HG03280 (cell line): Measurements from ENCODE around the gene YIPF6.
"Not testable (repeated sequence)": the region's sequence is repeated elsewhere in the genome, so short reads cannot be mapped to it uniquely, and the experiment has no call there.

Experiments used
- ATAC-seq: cut with Tn5 transposase; IDR thresholded peaks from one replicate; pipeline ENCODE4 v1.9.1; 2021; ENCODE audit warnings: mild to moderate bottlenecking, moderate library complexity; ENCODE audit not compliant: unreplicated experiment

YIPF6 gene, protein sequence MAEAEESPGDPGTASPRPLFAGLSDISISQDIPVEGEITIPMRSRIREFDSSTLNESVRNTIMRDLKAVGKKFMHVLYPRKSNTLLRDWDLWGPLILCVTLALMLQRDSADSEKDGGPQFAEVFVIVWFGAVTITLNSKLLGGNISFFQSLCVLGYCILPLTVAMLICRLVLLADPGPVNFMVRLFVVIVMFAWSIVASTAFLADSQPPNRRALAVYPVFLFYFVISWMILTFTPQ

DNA sequence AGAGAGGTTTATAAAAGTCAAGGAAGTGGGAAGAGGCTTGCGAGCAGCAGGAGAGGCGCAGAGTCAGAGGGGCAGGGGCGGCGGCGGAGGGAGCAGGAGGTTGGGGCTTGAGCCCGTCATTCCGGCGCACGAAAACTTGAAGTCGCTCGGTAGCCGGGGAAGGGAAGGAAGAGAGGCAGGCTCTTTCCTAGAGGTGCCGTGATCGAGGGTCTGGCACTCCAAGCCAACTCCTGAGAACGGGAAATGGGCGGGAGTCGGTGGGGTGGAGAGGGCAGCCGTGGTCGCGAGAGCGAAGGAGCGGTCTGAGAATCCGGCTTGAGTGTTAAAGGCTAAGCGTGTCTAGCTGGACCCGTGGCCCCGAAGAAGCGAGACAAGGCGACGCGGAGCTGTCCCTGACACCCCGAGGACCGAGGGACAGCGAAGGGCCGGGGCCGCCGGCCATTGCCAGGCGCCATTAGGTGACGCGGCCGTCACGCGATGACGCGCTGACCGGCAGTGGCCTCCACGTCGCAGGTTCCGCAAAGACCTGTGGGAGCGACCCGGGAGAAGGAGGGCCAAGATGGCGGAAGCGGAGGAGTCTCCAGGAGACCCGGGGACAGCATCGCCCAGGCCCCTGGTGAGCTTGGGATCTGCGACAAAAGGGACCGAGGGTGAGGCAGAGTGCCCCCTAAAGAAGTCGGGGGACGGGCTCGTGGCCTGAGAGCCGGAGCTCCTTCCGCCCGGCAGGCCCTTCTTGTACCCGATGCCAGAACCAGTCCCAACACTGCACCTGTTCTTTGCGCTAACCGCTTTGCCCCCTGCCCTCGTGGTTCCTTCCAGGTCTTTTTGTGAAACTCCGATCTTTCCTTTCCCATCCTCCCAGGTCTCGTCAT lies at the start of gene YIPF6:
Gene YIPF6 (plus strand): TSS at position 544 of the 872 bp plus-strand sequence. CDS start 16 bp downstream, at position 560.
- peak; percentile 95 for ATAC-seq

DNA sequence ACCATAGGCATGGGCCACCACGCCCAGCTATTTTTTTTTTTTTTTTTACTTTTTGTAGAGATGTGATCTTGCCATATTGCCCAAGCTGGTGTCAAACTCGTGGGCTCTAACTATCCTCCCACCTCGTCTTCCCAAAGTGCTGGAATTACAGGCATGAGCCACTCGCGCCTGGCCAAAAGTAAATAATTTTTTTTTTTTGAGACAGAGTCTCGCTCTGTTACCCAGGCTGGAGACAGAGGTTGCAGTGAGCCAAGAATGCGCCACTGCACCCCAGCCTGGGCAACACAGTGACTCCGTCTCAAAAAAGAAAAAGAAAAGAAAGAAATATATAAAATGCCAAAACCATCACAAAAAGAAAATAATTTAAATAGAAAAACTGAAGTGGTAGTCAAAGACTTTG lies 47.1 kb upstream of the YIPF6 start:
- ATAC-seq = no peak

DNA sequence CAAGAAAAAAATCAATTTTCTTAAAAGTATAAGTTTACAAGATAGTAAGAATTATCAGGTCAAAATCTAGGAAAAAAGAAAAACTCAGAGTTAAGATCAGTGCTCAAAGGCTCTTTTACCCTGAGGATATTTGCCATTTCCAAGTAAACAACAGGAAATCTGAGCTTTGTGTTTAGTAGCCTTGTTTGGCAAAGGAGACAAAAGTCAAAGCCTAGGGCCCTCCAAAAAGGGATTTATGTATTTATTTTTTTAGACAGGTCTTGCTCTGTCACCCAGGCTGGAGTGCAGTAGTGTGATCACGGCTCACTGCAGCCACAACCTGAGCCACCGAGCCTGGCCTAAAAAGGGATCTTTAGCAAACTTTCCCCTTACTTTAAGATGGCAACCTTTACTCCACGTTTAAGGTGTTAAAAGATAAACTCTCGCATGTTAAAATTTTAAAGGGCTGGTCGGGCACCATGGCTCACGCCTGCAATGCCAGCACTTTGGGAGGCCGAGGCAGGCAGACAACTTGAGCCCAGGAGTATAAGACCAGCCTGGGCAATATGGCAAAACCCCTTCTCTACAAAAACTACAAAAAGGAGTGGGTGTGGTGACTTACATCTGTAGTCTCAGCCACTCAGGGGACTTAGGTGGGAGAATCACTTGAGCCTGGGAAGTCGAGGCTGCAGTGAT lies 44.2 kb upstream of the YIPF6 start:
- ATAC-seq = no peak

DNA sequence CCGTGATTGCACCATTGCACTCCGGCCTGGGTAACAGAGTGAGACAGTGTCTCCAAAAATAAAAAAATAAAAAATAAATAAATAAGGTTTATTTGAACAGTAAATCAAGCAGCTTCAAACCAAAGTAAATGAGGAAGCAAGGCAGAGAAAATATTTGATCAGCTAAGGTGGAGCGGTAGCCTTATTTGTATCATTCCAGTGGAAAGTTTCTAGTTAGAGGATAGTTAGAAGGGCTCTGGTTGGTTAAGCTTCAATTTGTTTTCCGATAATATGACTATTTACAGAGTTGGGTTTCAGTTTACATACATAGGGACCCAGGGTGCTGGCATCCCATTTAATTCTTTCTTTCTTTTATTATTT lies 43.7 kb upstream of the YIPF6 start:
- ATAC-seq = no peak

DNA sequence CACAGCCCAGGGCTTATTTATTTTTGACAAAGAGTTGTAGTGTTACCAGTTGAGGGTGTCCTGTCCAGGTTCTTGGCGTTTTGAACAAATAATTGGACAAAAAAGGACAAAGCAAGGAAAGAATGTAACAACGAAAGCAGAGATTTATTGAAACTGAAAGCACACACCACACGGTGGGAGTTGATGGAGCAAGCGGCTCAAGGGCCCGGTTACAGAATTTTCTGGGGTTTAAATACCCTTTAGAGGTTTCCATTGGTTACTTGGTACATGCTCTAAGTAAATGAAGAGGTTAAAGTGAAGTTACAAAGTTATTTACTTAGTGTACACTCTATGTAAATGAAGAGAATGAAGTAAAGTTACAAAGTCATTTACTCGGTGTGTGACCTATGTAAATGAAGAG lies 37.8 kb upstream of the YIPF6 start:
- no peak for ATAC-seq

DNA sequence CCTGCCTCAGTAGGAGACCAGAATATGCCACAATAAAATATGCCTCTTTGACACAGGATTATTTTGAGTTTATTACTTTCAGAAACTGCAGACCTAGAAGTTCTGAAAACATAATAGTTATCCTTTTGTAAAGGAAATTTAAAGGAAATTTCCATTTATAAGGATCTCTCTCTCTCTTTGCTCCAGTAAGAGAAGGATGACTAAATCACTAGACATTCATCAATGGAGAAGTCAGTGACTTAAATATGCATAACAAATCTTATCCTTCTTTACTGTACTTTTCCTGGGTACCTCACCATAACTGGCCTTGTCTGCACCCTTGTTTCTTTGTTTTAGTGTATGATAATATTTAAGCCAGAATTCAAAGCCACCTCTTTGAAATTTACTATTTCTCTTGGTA lies 37.3 kb upstream of the YIPF6 start:
- no peak for ATAC-seq

DNA sequence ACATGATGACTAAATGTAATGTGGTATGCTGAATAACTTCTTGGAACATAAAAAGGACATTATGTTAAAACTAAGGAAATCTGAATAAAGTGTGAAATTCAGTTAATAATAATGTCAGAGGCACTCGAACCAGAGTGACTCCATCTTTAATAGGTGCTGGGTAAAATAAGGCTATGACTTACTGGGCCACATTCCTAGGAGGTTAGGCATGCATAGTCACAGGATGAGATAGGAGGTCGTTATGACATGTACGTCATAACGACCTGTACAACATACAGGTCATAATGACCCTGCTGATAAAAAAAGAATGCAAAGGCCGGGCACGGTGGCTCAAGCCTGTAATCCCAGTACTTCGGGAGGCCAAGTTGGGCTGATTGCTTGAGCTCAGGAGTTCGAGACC lies 36.7 kb upstream of the YIPF6 start:
- no peak for ATAC-seq

DNA sequence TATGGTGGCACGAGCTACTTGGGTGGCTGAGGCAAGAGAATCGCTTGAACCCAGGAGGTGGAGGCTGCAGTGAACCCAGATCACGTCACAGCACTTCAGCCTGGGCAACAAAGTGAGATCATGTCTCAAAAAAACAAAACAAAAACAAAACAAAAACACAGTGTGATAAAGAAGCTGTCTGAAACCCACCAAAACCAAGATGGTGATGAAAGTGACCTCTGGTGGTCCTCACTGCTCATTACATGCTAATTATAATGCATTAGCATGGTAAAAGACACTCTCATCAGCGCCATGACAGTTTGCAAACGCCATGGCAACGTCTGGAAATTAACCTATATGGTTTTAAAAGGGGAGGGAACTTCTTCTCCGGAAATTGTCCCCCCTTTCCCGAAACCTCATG lies 36.2 kb upstream of the YIPF6 start:
- peak; percentile 64 for ATAC-seq

DNA sequence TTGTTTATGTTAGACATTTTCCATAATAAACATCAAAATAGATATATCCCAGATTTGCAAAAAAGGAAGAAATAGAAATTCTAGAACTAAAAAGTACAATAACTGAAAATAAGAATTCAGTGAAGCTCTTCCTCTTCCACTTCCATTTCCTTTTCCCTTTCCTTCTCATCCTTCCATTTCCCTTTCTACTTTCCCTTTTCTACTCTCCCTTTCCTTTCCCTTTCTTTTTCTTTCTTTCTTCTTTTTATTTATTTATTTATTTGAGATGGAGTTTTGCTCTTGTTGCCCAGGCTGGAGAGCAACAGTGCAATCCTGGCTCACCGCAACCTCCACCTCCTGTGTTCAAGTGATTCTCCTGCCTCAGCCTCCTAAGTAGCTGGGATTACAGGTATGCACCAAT lies 35.0 kb upstream of the YIPF6 start:
- no peak for ATAC-seq

DNA sequence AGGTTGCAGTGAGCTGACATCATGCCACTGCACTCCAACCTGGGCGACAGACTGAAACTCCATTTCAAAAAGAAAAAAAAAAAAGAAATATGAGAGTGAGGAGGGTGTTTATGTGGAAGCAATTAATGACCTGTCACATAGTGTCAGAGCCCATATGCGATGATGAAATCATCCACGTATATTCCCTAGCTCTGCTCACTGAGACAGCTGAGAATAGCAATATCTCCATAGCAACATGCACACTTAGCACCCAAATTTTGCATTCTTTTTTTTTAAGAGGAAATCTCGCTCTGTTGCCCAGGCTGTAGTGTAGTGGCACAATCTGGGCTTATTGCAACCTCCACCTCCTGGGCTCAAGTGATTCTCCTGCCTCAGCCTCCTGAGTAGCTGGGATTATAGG lies 34.1 kb upstream of the YIPF6 start:
- no peak for ATAC-seq

DNA sequence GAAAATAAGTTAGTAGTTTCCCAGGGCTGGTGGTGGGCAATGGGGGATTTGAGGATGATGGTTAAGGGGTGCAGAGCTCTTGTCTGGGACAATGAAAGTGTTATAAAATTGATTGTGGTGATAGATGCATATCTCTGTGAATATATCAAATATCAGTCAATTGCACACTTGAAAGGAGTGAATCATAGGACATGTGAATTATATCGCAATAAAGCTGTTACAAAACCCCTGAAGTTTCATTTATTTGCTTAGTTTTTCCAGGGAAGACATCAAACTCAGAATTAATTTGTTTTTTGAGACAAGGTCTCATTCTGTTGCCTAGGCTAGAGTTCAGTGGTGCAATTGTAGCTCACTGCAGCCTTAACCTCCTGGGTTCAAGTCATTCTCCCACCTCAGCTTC lies 17.9 kb upstream of the YIPF6 start:
- no peak for ATAC-seq

DNA sequence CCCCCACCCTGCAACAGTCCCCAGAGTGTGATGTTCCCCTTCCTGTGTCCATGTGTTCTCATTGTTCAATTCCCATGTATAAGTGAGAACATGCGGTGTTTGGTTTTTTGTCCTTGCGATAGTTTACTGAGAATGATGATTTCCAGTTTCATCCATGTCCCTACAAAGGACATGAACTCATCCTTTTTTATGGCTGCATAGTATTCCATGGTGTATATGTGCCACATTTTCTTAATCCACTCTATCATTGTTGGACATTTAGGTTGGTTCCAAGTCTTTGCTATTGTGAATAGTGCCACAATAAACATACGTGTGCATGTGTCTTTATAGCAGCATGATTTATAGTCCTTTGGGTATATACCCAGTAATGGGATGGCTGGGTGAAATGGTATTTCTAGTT lies 12.7 kb upstream of the YIPF6 start:
- not testable (repeated sequence) for ATAC-seq

DNA sequence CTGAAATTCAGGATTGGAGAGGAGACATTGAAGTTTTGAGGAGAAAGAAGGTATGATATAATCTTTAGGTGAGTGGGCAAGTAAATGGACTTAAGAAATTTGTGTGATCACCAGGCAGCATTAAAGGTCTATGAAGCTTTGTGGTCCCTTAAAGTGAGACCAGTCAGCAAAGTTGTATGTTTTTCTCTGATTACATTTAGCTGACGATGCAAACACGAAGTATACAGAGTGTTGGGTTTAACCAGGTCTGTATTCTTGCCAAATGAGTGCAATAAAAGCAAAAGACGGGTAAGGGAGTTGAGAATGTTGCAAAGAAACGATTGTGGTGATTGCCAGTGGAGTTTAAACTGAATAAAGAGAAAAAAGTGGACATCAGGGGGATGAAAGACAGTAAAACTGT lies 11.6 kb upstream of the YIPF6 start:
- ATAC-seq = no peak

DNA sequence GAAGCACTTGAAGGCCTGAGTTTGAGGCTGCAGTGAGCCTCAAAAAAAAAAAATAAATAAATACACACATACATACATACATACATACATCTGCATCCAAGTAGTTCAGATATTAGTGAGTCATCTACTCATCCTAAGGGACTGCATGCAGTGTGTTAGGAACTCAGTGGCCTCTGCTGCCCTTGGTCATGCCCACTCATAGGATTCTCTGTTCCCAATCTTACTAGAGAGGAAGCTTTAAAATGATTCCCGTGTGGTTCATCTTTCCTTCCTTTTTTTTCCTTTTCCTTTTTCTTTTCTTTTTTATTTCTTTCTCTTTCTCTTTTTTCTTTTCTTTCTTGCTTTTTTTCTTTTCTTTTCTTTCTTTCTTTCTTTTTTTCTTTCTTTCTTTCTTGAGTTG lies 10.9 kb upstream of the YIPF6 start:
- no peak for ATAC-seq

DNA sequence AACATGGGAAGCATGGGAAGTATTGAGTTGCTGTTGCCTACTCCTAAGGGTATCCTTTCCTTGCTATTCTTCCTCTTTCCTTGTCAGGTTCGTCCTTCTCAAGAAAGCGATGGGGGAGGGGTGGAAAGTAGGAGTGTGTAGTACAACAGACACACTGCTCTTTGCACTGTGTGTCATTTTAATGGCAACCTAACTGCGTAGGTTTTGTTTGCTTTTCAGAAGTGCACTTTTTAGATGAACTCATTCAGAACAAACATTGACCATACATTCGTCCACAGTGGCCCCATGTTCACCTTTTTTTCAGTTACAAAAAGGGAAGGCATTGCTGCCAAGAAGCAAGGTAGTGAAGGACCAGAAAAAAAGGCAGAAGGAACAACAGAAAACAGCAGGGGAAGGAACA lies 10.2 kb upstream of the YIPF6 start:
- no peak for ATAC-seq

DNA sequence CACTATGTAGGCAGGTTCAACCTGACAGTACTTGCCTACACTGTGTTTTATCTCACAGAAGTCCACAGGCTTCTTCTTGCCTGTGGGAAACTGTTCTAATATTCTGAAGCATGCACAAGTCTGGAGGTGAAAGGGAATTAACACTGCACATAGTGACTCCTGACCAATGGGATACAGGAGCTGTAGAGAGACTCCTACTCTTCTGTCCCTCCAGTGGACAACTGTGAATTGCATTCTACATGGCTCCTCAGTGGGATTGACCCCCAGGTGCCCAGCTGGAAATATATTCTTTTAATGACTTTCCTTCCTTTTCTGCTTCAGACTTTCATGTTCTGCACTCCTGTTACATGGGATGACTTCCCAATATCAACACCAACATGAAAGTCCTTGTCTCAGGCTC lies 8.2 kb upstream of the YIPF6 start:
- ATAC-seq = no peak

DNA sequence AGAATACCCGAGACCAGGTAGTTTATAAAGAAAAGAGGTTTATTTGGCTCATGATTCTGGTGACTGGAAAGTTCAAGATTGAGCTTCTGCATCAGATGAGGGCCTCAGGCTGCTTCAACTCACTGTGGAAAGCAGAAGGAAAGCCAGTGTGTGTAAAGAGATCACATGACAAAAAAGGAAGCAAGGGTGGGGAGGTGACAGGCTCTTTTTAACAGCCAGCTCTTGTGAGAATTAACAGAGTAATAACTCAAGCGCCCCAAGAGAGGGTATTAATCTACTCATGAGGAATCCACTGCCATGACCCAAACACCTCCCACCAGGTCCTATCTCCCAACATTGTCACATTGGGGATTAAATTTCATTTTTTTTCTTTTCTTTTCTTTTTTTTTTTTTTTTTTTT lies 6.3 kb upstream of the YIPF6 start:
- no peak for ATAC-seq

DNA sequence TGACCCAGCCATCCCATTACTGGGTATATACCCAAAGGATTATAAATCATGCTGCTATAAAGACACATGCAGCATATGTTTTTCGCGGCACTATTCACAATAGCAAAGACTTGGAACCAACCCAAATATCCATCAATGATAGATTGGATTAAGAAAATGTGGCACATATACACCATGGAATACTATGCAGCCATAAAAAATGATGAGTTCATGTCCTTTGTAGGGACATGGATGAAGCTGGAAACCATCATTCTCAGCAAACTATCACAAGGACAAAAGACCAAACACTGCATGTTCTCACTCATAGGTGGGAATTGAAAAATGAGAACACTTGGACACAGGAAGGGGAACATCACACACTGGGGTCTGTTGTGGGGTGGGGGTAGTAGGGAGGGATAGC lies 5.1 kb upstream of the YIPF6 start:
- not testable (repeated sequence) for ATAC-seq

DNA sequence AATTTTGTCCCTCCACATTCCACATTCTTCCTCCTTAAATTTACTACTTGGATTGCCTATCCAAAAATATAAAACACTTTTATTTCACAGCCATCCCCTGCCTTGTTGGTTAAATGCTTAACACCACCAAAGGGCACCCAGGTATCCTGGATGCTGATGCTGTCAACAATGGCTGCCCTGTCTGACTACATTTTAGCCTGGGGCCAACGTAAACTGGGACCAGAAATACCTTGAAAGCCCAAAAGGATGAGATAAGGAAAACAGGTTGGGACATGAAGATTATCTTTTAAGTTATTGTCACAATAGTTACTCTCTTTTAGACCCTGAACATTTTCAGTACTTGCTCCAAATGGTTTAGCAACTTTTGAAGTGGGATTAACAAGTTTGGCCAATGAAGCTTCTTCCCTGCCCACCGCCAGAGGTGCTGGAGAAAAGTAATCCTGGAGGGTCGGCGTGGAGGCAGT lies 775 bp upstream of the YIPF6 start:
- ATAC-seq = no peak

DNA sequence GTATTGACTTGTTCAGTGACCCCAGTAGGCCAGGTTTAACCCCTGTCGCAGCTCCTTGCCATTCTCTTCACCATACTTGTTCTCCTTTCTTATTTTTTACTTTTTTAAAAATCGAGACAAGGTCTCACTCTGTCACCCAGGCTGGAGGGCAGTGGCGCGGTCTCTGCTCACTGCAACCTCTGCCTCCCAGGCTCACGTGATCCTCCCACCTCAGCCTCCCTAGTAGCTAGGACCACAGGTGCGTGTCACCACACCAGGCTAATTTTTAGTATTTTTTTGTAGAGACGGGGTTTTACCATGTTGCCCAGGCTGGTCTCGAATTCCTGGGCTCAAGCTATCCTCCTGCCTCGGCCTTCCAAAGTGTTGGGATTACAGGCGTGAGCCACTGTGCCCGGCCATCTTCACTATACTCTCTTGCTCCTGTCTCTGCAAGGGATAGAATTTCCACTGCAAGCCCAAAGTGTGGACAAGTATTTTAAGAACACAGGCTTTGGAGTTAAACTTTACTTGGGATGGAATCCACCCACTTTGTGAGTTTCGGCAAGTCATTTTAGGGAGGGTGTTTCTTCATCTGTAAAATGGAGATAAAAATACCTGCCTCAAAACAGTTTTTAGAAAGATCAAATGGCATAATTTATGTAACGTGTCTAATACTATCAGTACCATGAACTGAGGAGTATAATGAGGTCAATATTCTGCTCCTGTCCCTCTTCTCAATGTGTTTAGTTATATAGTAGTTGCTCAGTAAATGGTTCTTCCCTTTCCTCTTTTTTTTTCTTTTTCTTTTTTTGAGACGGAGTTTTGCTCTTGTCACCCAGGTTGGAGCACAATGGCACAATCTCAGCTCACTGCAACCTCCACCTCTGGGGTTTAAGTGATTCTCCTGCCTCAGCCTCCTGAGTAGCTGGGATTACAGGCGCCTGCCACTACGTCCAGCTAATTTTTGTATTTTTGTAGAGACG lies 973 bp downstream of the YIPF6 start:
- ATAC-seq = no peak
